HCT116 (cell line): ENCODE data around the gene FOXR1.

Experiments used
- CEBPB ChIP-seq: IDR thresholded peaks from 2 replicates; pipeline ENCODE4 v1.6.1; 2012; ENCODE audit warnings: low read depth
- EZH2 ChIP-seq: fragments of 200-600 bp; sonication (generic); IDR thresholded peaks from 2 replicates; pipeline ENCODE4 v1.6.1; 2017; ENCODE audit warnings: antibody characterized with exemption, mixed run types
- EZH2phosphoT487 ChIP-seq: fragments of 200-600 bp; IDR thresholded peaks from 2 replicates; pipeline ENCODE4 v1.6.1; 2018; ENCODE audit warnings: antibody characterized with exemption, borderline replicate concordance
- POLR2A ChIP-seq: IDR thresholded peaks from 2 replicates; pipeline ENCODE4 v1.7.0; 2011; ENCODE audit warnings: borderline replicate concordance; ENCODE audit not compliant: insufficient read depth, insufficient read length; ENCODE audit errors: extremely low read depth
- POLR2AphosphoS5 ChIP-seq: IDR thresholded peaks from 2 replicates; pipeline ENCODE4 v1.6.1; 2011; ENCODE audit warnings: mild to moderate bottlenecking, low read depth, low read length, moderate library complexity
- RAD21 ChIP-seq: IDR thresholded peaks from 2 replicates; pipeline ENCODE4 v1.6.1; 2012; ENCODE audit warnings: low read depth, mild to moderate bottlenecking
- SP1 ChIP-seq: IDR thresholded peaks from 2 replicates; pipeline ENCODE4 v1.6.1; 2012; ENCODE audit warnings: low read depth
- SRF ChIP-seq: IDR thresholded peaks from 2 replicates; pipeline ENCODE4 v1.6.1; 2012; ENCODE audit warnings: low read depth
- TCF7L2 ChIP-seq: IDR thresholded peaks from 2 replicates; pipeline ENCODE4 v1.7.0; 2011; ENCODE audit warnings: borderline replicate concordance, inconsistent platforms; ENCODE audit not compliant: insufficient read depth, insufficient read length; ENCODE audit errors: extremely low read depth
- TF ChIP-seq, protein P1 (sequence below), 3 experiments: fragments of 200-600 bp in 1 of 3; sonication (generic) in 1 of 3; IDR thresholded peaks in 2 of 3; conservative IDR thresholded peaks in 1 of 3; 2 replicates each; pipeline ENCODE4 v1.5.1; 2012 to 2017; ENCODE audit warnings: low read depth in 2 of 3, low read length in 2 of 3, antibody characterized with exemption in 1 of 3, borderline replicate concordance in 1 of 3, control low read depth in 1 of 3, mild to moderate bottlenecking in 1 of 3, mixed read lengths in 1 of 3, mixed run types in 1 of 3, moderate library complexity in 1 of 3; ENCODE audit not compliant: insufficient read depth in 1 of 3
- TF ChIP-seq, protein P2 (sequence below): IDR thresholded peaks from 2 replicates; pipeline ENCODE4 v1.6.1; 2011; ENCODE audit warnings: mild to moderate bottlenecking, low read length, moderate library complexity; ENCODE audit not compliant: insufficient replicate concordance; ENCODE audit errors: extremely low read depth

DNA sequence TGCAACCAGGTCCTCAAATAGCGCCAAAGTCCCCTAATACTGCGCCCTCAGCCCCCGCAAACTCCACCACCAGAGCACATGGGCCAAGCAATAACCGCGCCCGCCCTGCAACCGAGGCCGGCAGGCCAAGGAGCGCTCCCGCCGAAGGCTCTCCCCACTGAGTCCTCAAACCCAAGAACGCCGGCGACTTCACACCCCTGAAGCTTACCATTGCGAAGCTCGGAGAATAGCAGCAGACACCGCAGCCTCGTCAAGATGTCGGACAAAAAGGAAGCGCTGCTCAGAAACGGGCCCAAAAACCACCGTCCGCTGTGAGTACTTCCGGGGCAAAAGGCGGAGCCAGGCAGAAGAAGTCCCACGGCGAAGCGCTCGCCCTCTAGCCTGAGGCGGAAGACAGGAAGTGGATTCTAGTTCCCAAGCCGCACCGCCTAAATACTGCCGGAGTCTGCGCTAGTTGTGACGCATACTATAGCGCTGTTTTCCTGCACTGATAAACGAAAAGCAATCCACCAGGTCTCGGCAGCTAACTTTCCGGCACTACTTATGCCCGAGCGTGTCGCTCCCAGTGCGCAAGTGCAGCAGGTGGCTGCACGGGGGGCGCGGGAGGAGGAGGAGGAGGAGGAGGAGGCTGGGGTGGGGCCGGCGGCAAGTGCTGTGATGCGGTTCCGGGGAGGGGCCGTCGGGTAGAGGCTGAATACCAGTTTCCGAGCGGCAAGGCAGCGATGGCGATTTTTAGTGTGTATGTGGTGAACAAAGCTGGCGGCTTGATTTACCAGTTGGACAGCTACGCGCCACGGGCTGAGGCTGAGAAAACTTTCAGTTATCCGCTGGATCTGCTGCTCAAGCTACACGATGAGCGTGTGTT is 46.7 kb downstream of the FOXR1 start, which contains the start of the genes RPS25 and TRAPPC4:
- TF ChIP-seq CEBPB = no peak
- TF ChIP-seq SP1 = peak; percentile 80
- TF ChIP-seq, protein P1, sequence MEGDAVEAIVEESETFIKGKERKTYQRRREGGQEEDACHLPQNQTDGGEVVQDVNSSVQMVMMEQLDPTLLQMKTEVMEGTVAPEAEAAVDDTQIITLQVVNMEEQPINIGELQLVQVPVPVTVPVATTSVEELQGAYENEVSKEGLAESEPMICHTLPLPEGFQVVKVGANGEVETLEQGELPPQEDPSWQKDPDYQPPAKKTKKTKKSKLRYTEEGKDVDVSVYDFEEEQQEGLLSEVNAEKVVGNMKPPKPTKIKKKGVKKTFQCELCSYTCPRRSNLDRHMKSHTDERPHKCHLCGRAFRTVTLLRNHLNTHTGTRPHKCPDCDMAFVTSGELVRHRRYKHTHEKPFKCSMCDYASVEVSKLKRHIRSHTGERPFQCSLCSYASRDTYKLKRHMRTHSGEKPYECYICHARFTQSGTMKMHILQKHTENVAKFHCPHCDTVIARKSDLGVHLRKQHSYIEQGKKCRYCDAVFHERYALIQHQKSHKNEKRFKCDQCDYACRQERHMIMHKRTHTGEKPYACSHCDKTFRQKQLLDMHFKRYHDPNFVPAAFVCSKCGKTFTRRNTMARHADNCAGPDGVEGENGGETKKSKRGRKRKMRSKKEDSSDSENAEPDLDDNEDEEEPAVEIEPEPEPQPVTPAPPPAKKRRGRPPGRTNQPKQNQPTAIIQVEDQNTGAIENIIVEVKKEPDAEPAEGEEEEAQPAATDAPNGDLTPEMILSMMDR (IDR thresholded peaks at IDR 0.05 in 2 of 3, conservative IDR thresholded peaks at IDR 0.05 in 1 of 3; ENCODE audit: borderline replicate concordance in 1 of 3, insufficient read depth in 1 of 3, low read depth in 2 of 3, low read length in 2 of 3) = no peak
- no peak for TF ChIP-seq EZH2
- peak; percentile 87 for TF ChIP-seq POLR2AphosphoS5
- TF ChIP-seq POLR2A = peak; percentile 79
- TF ChIP-seq, protein P2, sequence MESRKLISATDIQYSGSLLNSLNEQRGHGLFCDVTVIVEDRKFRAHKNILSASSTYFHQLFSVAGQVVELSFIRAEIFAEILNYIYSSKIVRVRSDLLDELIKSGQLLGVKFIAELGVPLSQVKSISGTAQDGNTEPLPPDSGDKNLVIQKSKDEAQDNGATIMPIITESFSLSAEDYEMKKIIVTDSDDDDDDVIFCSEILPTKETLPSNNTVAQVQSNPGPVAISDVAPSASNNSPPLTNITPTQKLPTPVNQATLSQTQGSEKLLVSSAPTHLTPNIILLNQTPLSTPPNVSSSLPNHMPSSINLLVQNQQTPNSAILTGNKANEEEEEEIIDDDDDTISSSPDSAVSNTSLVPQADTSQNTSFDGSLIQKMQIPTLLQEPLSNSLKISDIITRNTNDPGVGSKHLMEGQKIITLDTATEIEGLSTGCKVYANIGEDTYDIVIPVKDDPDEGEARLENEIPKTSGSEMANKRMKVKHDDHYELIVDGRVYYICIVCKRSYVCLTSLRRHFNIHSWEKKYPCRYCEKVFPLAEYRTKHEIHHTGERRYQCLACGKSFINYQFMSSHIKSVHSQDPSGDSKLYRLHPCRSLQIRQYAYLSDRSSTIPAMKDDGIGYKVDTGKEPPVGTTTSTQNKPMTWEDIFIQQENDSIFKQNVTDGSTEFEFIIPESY = no peak
- no peak; the same call in 1 of the 2 replicates for TF ChIP-seq SRF
- no peak for TF ChIP-seq RAD21
- TF ChIP-seq EZH2phosphoT487 = no peak
- TF ChIP-seq TCF7L2 = peak; percentile 88
